ENCODE results near the gene SHOX. TPM values are rescaled to one million over a fixed set of nuclear protein-coding genes. Genes with fewer than 3 reads are reported as not detected.

Gene SHOX
- polyA plus RNA-seq, 1 of the 3 experiments (the other 2 are of a cell fraction): not detected

- ChIA-PET CTCF (no interaction called here), POLR2A (no interaction called here)
- WGBS (ENCODE audit: low lambda C conversion rate): 3% methylated on average over 26 of the region's 44 CpGs
- H4K20me1 ChIP-seq (ENCODE audit: insufficient read depth): no peaks in the 10 kb centered on the region
- TF ChIP-seq NFIC (IDR thresholded peaks at IDR 0.05; ENCODE audit: borderline replicate concordance): no peak
- no peak for TF ChIP-seq USF1 (IDR thresholded peaks at IDR 0.05; ENCODE audit: borderline replicate concordance, low read depth)
- TF ChIP-seq POLR2AphosphoS5 (IDR thresholded peaks at IDR 0.05; ENCODE audit: low read depth, low read length): no peak
- no peak for TF ChIP-seq GATA2 (CRISPR knock-in tag; IDR thresholded peaks at IDR 0.05)
- no peak for TF ChIP-seq FOSL2 (IDR thresholded peaks at IDR 0.05; ENCODE audit: borderline replicate concordance, low read depth)
- TF ChIP-seq RCOR1 (IDR thresholded peaks at IDR 0.05; ENCODE audit: low read length): no peak
- TF ChIP-seq RXRA (IDR thresholded peaks at IDR 0.05; ENCODE audit: borderline replicate concordance, low read depth): no peak
- no peak for TF ChIP-seq EP300 (IDR thresholded peaks at IDR 0.05; ENCODE audit: borderline replicate concordance in 1 of 2, low read depth in 1 of 2, low read length in 1 of 2)
- TF ChIP-seq GABPA (IDR thresholded peaks at IDR 0.05; ENCODE audit: low read depth): no peak
- DNase-seq: no peak
- peaks cover 52% of the 10 kb centered on the region for H3K27me3 ChIP-seq (ENCODE audit: insufficient read depth)
- H3K4me2 ChIP-seq: no peak overlapping the region
- H3K27ac ChIP-seq (ENCODE audit: low read depth in 2 of 2, low read length in 1 of 2): no peak overlapping the region
- no peak overlapping the region for H2AFZ ChIP-seq (ENCODE audit: low read depth)
- no peaks in the 10 kb centered on the region for H3K36me3 ChIP-seq (replicated peaks in 1 of 2; ENCODE audit: control insufficient read depth in 1 of 2, insufficient read depth in 2 of 2, low read length in 1 of 2)
- no peaks in the 10 kb centered on the region for H3K4me1 ChIP-seq (ENCODE audit: control insufficient read depth in 1 of 2, insufficient read depth in 2 of 2, low read depth in 1 of 2, low read length in 1 of 2)
- no peaks in the 10 kb centered on the region for H3K79me2 ChIP-seq (ENCODE audit: insufficient read depth)
- H3K9me3 ChIP-seq: no peaks in the 10 kb centered on the region
- no peak overlapping the region for H3K9ac ChIP-seq
- no peak overlapping the region for H3K4me3 ChIP-seq (ENCODE audit: low read depth in 2 of 2, low read length in 1 of 2)
- no peaks in the 10 kb centered on the region for H3F3A ChIP-seq (replicated peaks; ENCODE audit: insufficient read depth)
- H3K9me2 ChIP-seq: no peaks in the 10 kb centered on the region
These were observed 1.3 kb downstream of the SHOX start for GRCh38 chrX:631802-632365.

- Histone ChIP-seq H3K9me2 (no peaks in the 10 kb centered on the region), H3K27me3 (ENCODE audit: insufficient read depth) (peaks cover 59% of the 10 kb centered on the region), H4K20me1 (ENCODE audit: insufficient read depth) (no peaks in the 10 kb centered on the region), H3K9ac (no peak overlapping the region), H3K4me3 (ENCODE audit: low read depth in 2 of 2, low read length in 1 of 2) (no peak overlapping the region), H3K4me1 (ENCODE audit: control insufficient read depth in 1 of 2, insufficient read depth in 2 of 2, low read depth in 1 of 2, low read length in 1 of 2) (no peaks in the 10 kb centered on the region), H3K9me3 (no peaks in the 10 kb centered on the region), H3K4me2 (no peak overlapping the region), H3F3A (replicated peaks; ENCODE audit: insufficient read depth) (no peaks in the 10 kb centered on the region), H3K36me3 (replicated peaks in 1 of 2; ENCODE audit: control insufficient read depth in 1 of 2, insufficient read depth in 2 of 2, low read length in 1 of 2) (no peaks in the 10 kb centered on the region), H3K79me2 (ENCODE audit: insufficient read depth) (no peaks in the 10 kb centered on the region), H3K27ac (ENCODE audit: low read depth in 2 of 2, low read length in 1 of 2) (no peak overlapping the region), H2AFZ (ENCODE audit: low read depth) (no peak overlapping the region)
- ChIA-PET CTCF (no interaction called here), POLR2A (no interaction called here)
- TF ChIP-seq GATA2 (CRISPR knock-in tag; IDR thresholded peaks at IDR 0.05) (no peak), MXI1 (IDR thresholded peaks at IDR 0.05; ENCODE audit: low read depth, low read length) (no peak), NRF1 (IDR thresholded peaks at IDR 0.05; ENCODE audit: low read depth, low read length) (no peak), USF1 (IDR thresholded peaks at IDR 0.05; ENCODE audit: borderline replicate concordance, low read depth) (no peak), CTCF (IDR thresholded peaks at IDR 0.05) (no peak), IRF3 (IDR thresholded peaks at IDR 0.05; ENCODE audit: low read depth, low read length) (no peak), ELF1 (IDR thresholded peaks at IDR 0.05) (no peak), POLR2AphosphoS5 (IDR thresholded peaks at IDR 0.05; ENCODE audit: low read depth, low read length) (no peak), FOSL2 (IDR thresholded peaks at IDR 0.05; ENCODE audit: borderline replicate concordance, low read depth) (no peak), TCF12 (IDR thresholded peaks at IDR 0.05) (no peak), JUND (IDR thresholded peaks at IDR 0.05) (no peak), REST (IDR thresholded peaks at IDR 0.05; ENCODE audit: low read depth, low read length) (no peak), CHD2 (IDR thresholded peaks at IDR 0.05; ENCODE audit: low read length, partially characterized antibody) (no peak), MEF2A (IDR thresholded peaks at IDR 0.05; ENCODE audit: borderline replicate concordance, low read depth) (no peak)
- 12% methylated on average over 18 of the region's 30 CpGs for WGBS (ENCODE audit: low lambda C conversion rate)
- DNase-seq: no peak
These were observed 1.9 kb downstream of the SHOX start for GRCh38 chrX:632366-633042.

All from SK-N-SH (cell line).